IMR-90 (cell line): ENCODE results near the gene KMT2D. TPM values are rescaled to one million over a fixed set of nuclear protein-coding genes. Genes with fewer than 3 reads are reported as not detected.

Source experiments
- ATAC-seq: fragments of 200-7000 bp; cut with Tn5 transposase; 2 replicates; pipeline ENCODE4 v1.9.1; 2020; ENCODE audit warnings: low read depth, mild to moderate bottlenecking, moderate library complexity
- BruUV-seq: library from RNA; stranded (reverse); fragments of 400-500 nt; replicated peaks from 2 replicates; lab custom pipeline; 2021; lab: Mats Ljungman, UMichigan
- CTCF ChIA-PET: fragments of 300-600 bp; formaldehyde crosslinking; extraction: SDS; loops from one replicate; lab custom pipeline; 2021; ENCODE audit warnings: antibody characterized with exemption; lab: Yijun Ruan, JAX
- POLR2A ChIA-PET: fragments of 300-600 bp; sonication (Branson Sonifier 250); formaldehyde crosslinking; loops from one replicate; lab custom pipeline; 2022; ENCODE audit warnings: antibody characterized with exemption; ENCODE audit not compliant: unreplicated experiment; lab: Charles Lee
- DNase-seq: peaks from one replicate; pipeline ENCODE4 v3.0.0; 2013
- H2AFZ ChIP-seq: replicated peaks from 2 replicates; pipeline ENCODE3; 2013; ENCODE audit warnings: low read length, mild to moderate bottlenecking; ENCODE audit not compliant: poor library complexity
- H2AK5ac ChIP-seq: 2 replicates; pipeline ENCODE4 v1.6.1; 2013; ENCODE audit warnings: low read depth, low read length, inconsistent platforms
- H2AK9ac ChIP-seq: replicated peaks from 2 replicates; pipeline ENCODE3; 2013; ENCODE audit warnings: mild to moderate bottlenecking, low read depth, low read length, moderate library complexity; ENCODE audit not compliant: poor library complexity
- H2BK120ac ChIP-seq: 2 replicates; pipeline ENCODE4 v1.6.1; 2013; ENCODE audit warnings: low read depth, low read length, inconsistent platforms
- H2BK15ac ChIP-seq: 3 replicates; pipeline ENCODE4 v1.6.1; 2013; ENCODE audit warnings: low read depth, low read length, inconsistent platforms
- H2BK20ac ChIP-seq: 2 replicates; pipeline ENCODE4 v1.6.1; 2013; ENCODE audit warnings: low read depth, mild to moderate bottlenecking, inconsistent platforms, low read length, moderate library complexity
- H2BK5ac ChIP-seq: 2 replicates; pipeline ENCODE4 v1.6.1; 2013; ENCODE audit warnings: mild to moderate bottlenecking, low read depth, low read length, inconsistent platforms; ENCODE audit not compliant: poor library complexity, severe bottlenecking
- H3K14ac ChIP-seq: replicated peaks from 2 replicates; pipeline ENCODE4 v1.6.1; 2013; ENCODE audit warnings: low read depth, low read length, inconsistent platforms
- H3K18ac ChIP-seq: 2 replicates; pipeline ENCODE4 v1.6.1; 2013; ENCODE audit warnings: low read depth, low read length, control low read depth
- H3K23ac ChIP-seq: 2 replicates; pipeline ENCODE4 v1.6.1; 2013; ENCODE audit warnings: low read depth, low read length, inconsistent platforms
- H3K27ac ChIP-seq: 2 replicates; pipeline ENCODE4 v1.5.1; 2013; ENCODE audit warnings: mild to moderate bottlenecking, control low read depth, low read length; ENCODE audit not compliant: insufficient read depth
- H3K27me3 ChIP-seq: 2 replicates; pipeline ENCODE4 v1.6.1; 2013; ENCODE audit warnings: low read length; ENCODE audit not compliant: control insufficient read depth, insufficient read depth
- H3K36me3 ChIP-seq: 2 replicates; pipeline ENCODE4 v1.6.1; 2013; ENCODE audit warnings: low read length, mixed read lengths; ENCODE audit not compliant: control insufficient read depth, insufficient read depth
- H3K4ac ChIP-seq: 2 replicates; pipeline ENCODE4 v1.6.1; 2013; ENCODE audit warnings: low read depth, low read length, inconsistent platforms
- H3K4me1 ChIP-seq: 2 replicates; pipeline ENCODE4 v1.6.1; 2013; ENCODE audit warnings: low read length, mixed read lengths; ENCODE audit not compliant: control insufficient read depth, insufficient read depth
- H3K4me2 ChIP-seq: 2 replicates; pipeline ENCODE4 v1.6.1; 2013; ENCODE audit warnings: low read depth, mild to moderate bottlenecking, control low read depth, low read length, moderate library complexity
- H3K4me3 ChIP-seq: 2 replicates; pipeline ENCODE4 v1.5.1; 2013; ENCODE audit warnings: low read depth, mild to moderate bottlenecking, control low read depth, low read length, moderate library complexity; ENCODE audit not compliant: insufficient read depth
- H3K56ac ChIP-seq: 2 replicates; pipeline ENCODE4 v1.6.1; 2013; ENCODE audit warnings: low read length, inconsistent platforms; ENCODE audit not compliant: insufficient read depth; ENCODE audit errors: extremely low read depth
- H3K79me1 ChIP-seq, 2 experiments: 2 replicates each; pipeline ENCODE4 v1.6.1; 2013; ENCODE audit warnings: low read length in 2 of 2, inconsistent platforms in 1 of 2, low read depth in 1 of 2
- H3K9ac ChIP-seq: 2 replicates; pipeline ENCODE4 v1.6.1; 2013; ENCODE audit warnings: low read depth, low read length, control low read depth
- H3K9me1 ChIP-seq: 2 replicates; pipeline ENCODE4 v1.6.1; 2013; ENCODE audit warnings: low read length, inconsistent platforms; ENCODE audit not compliant: insufficient read depth
- H3K9me3 ChIP-seq: 2 replicates; pipeline ENCODE4 v1.6.1; 2013; ENCODE audit warnings: low read length; ENCODE audit not compliant: control insufficient read depth, insufficient read depth
- H4K20me1 ChIP-seq: 2 replicates; pipeline ENCODE4 v1.6.1; 2013; ENCODE audit warnings: low read length, inconsistent platforms; ENCODE audit not compliant: insufficient read depth
- H4K5ac ChIP-seq: 2 replicates; pipeline ENCODE4 v1.6.1; 2013; ENCODE audit warnings: mild to moderate bottlenecking, low read depth, low read length, control low read depth
- H4K8ac ChIP-seq, 2 experiments: 2 replicates each; pipeline ENCODE4 v1.6.1; 2013; ENCODE audit warnings: low read depth in 2 of 2, low read length in 2 of 2, control low read depth in 1 of 2, inconsistent platforms in 1 of 2
- H4K91ac ChIP-seq: 2 replicates; pipeline ENCODE4 v1.6.1; 2013; ENCODE audit warnings: low read depth, low read length, inconsistent platforms; ENCODE audit not compliant: insufficient read depth
- BHLHE40 ChIP-seq: fragments of 150-350 bp; IDR thresholded peaks from 2 replicates; pipeline ENCODE4 v1.6.1; 2016; ENCODE audit warnings: mild to moderate bottlenecking, low read depth, low read length
- CHD1 ChIP-seq: IDR thresholded peaks from 2 replicates; pipeline ENCODE4 v1.6.1; 2012; ENCODE audit warnings: low read depth, low read length, improper control_type of control experiment
- CTCF ChIP-seq: conservative IDR thresholded peaks from 2 replicates; pipeline ENCODE4 v1.5.1; 2012; ENCODE audit warnings: mild to moderate bottlenecking, low read depth, low read length, improper control_type of control experiment
- ELK1 ChIP-seq: fragments of 150-350 bp; IDR thresholded peaks from 2 replicates; pipeline ENCODE4 v1.6.1; 2016; ENCODE audit warnings: low read depth, mild to moderate bottlenecking, low read length, moderate library complexity, borderline replicate concordance
- MAZ ChIP-seq: IDR thresholded peaks from 2 replicates; pipeline ENCODE4 v1.6.1; 2012; ENCODE audit warnings: low read depth, mild to moderate bottlenecking, low read length, improper control_type of control experiment, moderate library complexity, borderline replicate concordance
- MXI1 ChIP-seq: IDR thresholded peaks from 2 replicates; pipeline ENCODE4 v1.6.1; 2012; ENCODE audit warnings: low read depth, mild to moderate bottlenecking, low read length, moderate library complexity, borderline replicate concordance
- NFE2L2 ChIP-seq: fragments of 150-350 bp; IDR thresholded peaks from 2 replicates; pipeline ENCODE4 v1.6.1; 2016; ENCODE audit warnings: low read depth, mild to moderate bottlenecking, low read length
- POLR2A ChIP-seq: IDR thresholded peaks from 2 replicates; pipeline ENCODE4 v1.6.1; 2012; ENCODE audit warnings: mild to moderate bottlenecking, low read depth, low read length
- USF2 ChIP-seq: fragments of 150-350 bp; IDR thresholded peaks from 2 replicates; pipeline ENCODE4 v1.6.1; 2017; ENCODE audit warnings: mild to moderate bottlenecking, antibody characterized with exemption, low read length, low read depth
- WGBS, 2 experiments: methylation state at CpG; one replicate each; pipeline versions ENCODE4 v1.1.5 to v1.1.7; 2013; ENCODE audit warnings: missing lambda C conversion rate in 2 of 2; ENCODE audit not compliant: insufficient read length in 1 of 2; ENCODE audit errors: extremely low coverage in 2 of 2; 5-methylcytosine and 5-hydroxymethylcytosine counted together
- dilution Hi-C: fragments of 300-500 bp; cut with HindIII; formaldehyde crosslinking; loops from one replicate; pipeline ENCODE4 v1.14.3; 2018; ENCODE audit warnings: low sequenced_read_pairs; ENCODE audit not compliant: unreplicated experiment
- in situ Hi-C: fragments of 300-500 bp; cut with MboI; formaldehyde crosslinking; loops from 3 replicates; pipeline ENCODE4 v1.14.3; 2019; ENCODE audit warnings: low sequenced_read_pairs, inconsistent platforms, mixed read lengths
- intact Hi-C: fragments of 100-400 bp; cut with micrococcal nuclease; formaldehyde crosslinking; loops from 2 replicates; pipeline ENCODE4 v1.10.0; 2022
- polyA plus RNA-seq, 3 experiments: library from polyadenylated mRNA; depleted of rRNA; stranded (reverse); fragments of >200 nt; gene quantifications; 2 replicates each; pipeline ENCODE4 v1.2.3, GENCODE V29; 2012; ENCODE audit warnings: low replicate concordance in 1 of 3
- total RNA-seq: library from RNA; depleted of rRNA; stranded (reverse); fragments of >200 nt; gene quantifications from 2 replicates; pipeline ENCODE4 v1.2.3, GENCODE V29; 2012

KMT2D gene
- total and polyA plus RNA-seq, 2 of the 4 experiments (the other 2 are of a cell fraction): 6.6 to 25.2 TPM

- peak; percentile 95 for TF ChIP-seq USF2
Observed at GRCh38 chr12:49069507-49070346, 9.1 kb upstream of the KMT2D start, which contains the start of gene RHEBL1 (continued).

- H3K4me1 ChIP-seq: no peaks in the 10 kb centered on the region; the same call in 1 of the 2 replicates
- H4K8ac ChIP-seq: no peak overlapping the region
- POLR2A ChIA-PET: no interaction called here
- H2BK20ac ChIP-seq: no peak overlapping the region
- no peak overlapping the region for H3K18ac ChIP-seq
- H2AK9ac ChIP-seq: peak overlapping the region; percentile 7
- 1% methylated on average over 12 of the region's 21 CpGs; no CpG with 5 or more reads in 1 of the 2 experiments for WGBS, 2 experiments
- DNase-seq: no peak
- intact Hi-C loops: no loop called here
- H3K14ac ChIP-seq: no peak overlapping the region
- no TSS peak for BruUV-seq
- ATAC-seq: no peak
- no peak overlapping the region for H3K56ac ChIP-seq
- H4K5ac ChIP-seq: no peak overlapping the region
- no peak overlapping the region for H2BK5ac ChIP-seq
- H3K4ac ChIP-seq: no peak overlapping the region
- no peak overlapping the region for H2BK120ac ChIP-seq
- peak overlapping the region; percentile 32; the same call in 1 of the 2 replicates for H3K9ac ChIP-seq
- H3K79me1 ChIP-seq: no peaks in the 10 kb centered on the region
- peak overlapping the region; percentile 76 for H3K4me3 ChIP-seq
- H3K27ac ChIP-seq: no peak overlapping the region
- no peaks in the 10 kb centered on the region for H3K27me3 ChIP-seq
- CTCF ChIA-PET: interaction anchor here (1.3 kb wide), 1 partner anchor 19 kb away, joined by 16 read pairs; no protein-coding TSS in a partner anchor
- peak overlapping the region; percentile 70 for H3K4me2 ChIP-seq
- H3K23ac ChIP-seq: peak overlapping the region; percentile 56; the same call in 1 of the 2 replicates
- H3K9me3 ChIP-seq: no peaks in the 10 kb centered on the region
- H4K91ac ChIP-seq: no peak overlapping the region
- H2BK15ac ChIP-seq: no peak overlapping the region
- H2AFZ ChIP-seq: peak overlapping the region; percentile 93
- H3K36me3 ChIP-seq: no peaks in the 10 kb centered on the region
- in situ Hi-C loops: no loop called here
- dilution Hi-C loops: no loop called here
- no peak overlapping the region for H2AK5ac ChIP-seq
- no peaks in the 10 kb centered on the region for H4K20me1 ChIP-seq
- H3K9me1 ChIP-seq: no peaks in the 10 kb centered on the region
- TF ChIP-seq MAZ (no peak), ELK1 (no peak), USF2 (no peak), MXI1 (no peak), NFE2L2 (no peak), POLR2A (no peak), CTCF (no peak), CHD1 (no peak), BHLHE40 (no peak)
Observed at GRCh38 chr12:49068879-49069506, 8.4 kb upstream of the KMT2D start.
